Central memory CD4-positive, alpha-beta T cell (primary cell): ENCODE data around the gene CALML4.
"Not testable (repeated sequence)": the region's sequence is repeated elsewhere in the genome, so short reads cannot be mapped to it uniquely, and the experiment has no call there.

Experiments used
- DNase-seq: peaks from one replicate; pipeline ENCODE4 v3.0.0; 2022
- total RNA-seq, 3 experiments: gene quantifications; one replicate each; lab custom pipeline; 2026; lab: John Stamatoyannopoulos, UW

CALML4 gene, protein sequence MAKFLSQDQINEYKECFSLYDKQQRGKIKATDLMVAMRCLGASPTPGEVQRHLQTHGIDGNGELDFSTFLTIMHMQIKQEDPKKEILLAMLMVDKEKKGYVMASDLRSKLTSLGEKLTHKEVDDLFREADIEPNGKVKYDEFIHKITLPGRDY
- 0.19 to 0.67 (median 0.33) reads per million in 3 experiments for total RNA-seq

DNA sequence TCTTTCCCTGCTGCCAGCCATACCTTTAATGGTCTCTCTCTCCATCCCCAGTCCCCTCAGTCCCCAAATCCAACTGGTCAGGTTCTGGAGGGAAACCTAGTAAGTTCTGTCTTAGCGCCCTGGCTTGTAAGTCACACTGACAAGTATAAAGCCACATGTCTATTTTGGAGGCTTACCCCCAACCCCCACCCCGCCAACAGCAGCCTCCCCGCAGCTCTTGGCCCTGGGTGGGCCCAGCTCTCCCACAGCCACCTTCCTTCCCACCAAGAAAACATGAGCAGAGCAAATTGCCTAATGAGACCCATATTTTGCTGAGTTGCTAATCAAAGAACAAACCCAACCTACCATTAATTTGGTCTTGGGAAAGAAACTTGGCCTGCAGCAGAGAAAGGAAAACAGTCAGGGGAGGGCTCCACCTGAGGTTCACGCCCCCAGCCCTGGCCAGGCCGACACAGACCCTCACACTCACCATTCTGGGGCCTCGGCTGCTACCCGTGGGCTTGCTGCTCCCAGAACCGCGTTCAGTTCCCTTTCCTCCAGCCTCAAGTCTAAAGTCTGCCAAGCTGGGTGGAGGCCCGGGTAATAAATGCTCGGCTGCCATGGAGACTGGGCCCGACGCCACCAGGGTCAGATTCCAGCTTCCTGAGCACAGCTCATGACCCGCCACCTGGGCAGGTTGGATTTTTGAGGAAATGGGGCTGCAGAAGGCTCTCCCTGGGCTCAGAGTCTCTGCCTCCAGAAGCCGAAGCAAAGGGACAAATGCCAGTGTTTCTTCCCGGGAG lies at the start of gene CALML4:
TSS of gene CALML4 (minus strand) at position 557 of the 782 bp plus-strand sequence. CDS start at position 472, 85 bp downstream.
- DNase-seq, result no peak

GRCh38 chr15:68252925-68253534 lies 47.9 kb upstream of the CALML4 start:
- DNase-seq, result peak; percentile 49

DNA sequence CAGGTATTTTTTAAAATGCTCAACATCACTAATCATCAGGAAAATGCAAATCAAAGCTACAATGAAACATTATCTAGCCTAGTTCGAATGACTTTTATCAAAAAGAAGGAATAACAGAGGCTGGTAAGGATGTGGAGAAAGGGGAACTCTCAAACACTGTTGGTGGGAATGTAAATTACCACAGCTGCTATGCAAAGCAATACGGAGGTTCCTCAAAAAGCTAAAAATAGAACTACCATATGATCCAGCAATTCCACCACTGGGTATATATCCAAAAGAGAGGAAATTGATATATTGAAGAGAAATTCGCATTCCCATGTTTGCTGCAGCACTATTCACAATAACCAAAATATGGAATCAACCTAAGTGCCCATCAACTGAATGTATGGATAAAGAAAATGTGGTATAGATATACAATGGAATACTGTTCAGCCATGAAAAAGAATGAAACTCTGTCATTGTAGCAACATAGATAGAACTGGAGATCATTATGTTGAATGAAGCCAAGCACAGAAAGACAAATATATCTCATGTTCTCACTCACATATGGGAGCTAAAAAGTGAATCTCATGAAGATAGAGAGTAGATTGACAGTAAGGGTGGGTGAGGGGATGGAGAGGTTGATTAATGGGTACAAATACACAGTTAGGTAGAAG lies 44.1 kb upstream of the CALML4 start:
- no peak for DNase-seq

DNA sequence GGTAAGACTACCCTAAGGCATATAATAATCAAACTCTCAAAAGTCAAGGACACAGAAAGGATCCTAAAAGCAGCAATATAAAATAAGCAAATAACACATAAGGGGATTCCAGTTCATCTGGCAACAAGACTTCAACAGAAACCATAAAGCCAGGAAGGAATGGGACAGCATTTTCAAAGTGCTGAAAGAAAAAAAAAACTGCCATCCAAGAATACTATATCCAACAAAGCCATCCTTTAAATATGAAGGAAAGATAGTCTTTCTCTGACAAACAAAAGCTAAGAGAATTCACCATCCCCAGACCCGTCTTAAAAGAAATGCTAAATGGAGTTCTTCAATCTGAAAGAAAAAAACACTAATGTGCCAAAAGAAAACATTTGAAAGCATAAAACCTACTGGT lies 39.1 kb upstream of the CALML4 start:
- no peak for DNase-seq

DNA sequence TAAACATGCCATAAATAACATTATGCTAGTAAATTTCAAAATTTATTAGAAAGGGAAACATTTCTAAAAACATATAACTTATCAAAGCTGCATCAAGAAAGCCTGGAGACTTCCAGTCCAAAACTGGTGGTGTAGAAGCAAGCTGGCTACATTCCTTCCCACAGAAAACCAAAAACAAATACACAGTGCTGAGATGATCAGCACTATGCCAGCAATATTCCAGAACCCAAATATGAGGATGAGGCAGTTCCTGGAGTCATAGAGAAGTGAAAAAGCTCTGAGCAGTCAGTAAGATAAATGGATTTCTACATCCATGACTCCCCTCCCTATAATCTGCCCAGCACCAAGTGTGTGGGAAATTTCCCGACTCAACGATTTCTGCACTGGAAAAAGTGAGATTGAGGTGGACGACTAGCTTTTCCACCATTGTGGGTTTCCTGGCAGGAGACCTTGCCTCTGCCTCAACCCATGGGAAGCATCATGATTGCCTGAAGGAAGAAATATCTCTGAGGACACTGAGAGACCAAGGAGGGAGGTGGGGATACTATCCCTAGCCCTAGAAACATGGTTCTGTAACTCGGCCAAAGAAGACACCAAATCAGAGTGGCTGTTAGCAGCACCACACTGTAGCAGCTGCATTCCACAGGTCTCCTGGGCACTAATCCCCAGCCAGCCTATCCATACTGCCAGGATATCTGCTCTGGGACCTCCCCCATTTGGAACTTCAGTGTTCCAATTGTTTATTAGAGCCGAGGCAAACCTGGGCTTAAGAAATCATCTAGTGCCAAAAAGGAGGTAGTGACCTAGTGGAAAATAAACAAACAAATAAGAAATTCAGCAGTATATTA lies 36.2 kb upstream of the CALML4 start:
- no peak for DNase-seq

DNA sequence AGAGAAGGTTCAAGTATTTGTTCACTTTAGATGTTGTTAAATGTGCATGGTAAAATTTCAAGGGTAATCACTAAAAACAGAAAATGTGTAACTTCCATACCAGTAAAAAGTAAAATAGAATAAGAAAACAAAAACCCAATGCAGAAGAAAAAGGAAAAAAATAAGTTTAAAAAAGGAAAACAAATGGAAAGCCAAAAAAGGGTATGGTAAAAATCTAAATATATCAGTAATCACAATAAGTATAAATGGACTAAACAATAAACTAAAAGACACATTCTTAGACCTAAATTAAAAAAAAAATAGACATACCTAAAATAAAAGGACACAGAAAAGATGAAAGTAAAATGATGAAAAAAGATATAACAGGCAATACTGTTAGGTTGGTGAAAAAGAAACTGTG lies 33.9 kb upstream of the CALML4 start:
- no peak for DNase-seq

- no peak for DNase-seq
Measured at GRCh38 chr15:68235022-68235421, 29.9 kb upstream of the CALML4 start.

DNA sequence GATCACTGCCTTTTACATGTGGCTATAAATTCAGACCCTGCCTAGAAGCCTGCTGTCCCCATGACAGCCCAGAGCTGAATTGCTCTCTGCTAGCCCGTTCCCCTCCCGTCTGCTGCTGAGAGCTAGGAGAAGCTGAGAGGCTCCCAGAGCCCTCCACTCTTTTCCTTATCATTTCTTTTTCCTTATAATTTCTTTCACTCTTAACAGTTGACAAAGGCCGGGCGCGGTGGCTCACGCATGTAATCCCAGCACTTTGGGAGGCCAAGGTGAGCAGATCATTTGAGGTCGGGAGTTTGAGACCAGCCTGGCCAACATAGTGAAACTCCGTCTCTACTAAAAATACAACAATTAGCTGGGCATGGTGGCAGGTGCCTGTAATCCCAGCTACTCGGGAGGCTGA lies 29.4 kb upstream of the CALML4 start:
- DNase-seq, result not testable (repeated sequence)

GRCh38 chr15:68234060-68234459 lies 28.9 kb upstream of the CALML4 start:
- DNase-seq, result no peak

DNA sequence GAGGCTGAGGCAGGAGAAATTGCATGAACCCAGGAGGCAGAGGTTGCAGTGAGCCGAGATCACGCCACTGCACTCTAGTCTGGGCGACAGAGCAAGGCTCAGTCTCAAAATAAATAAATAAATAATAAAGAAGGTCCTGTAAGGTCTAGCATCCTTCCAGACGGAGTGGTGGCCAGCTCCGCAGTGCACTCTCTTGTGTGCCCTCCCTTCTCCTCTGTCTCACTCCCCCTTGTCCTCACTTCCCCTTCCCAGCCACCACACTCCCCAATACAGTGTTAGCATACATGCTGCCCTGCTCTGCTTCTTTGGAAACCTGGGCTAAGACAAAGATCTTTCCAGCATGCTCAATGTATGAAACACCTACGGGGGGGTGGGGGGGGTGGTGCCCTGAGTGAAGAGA lies 27.8 kb upstream of the CALML4 start:
- DNase-seq, result no peak

DNA sequence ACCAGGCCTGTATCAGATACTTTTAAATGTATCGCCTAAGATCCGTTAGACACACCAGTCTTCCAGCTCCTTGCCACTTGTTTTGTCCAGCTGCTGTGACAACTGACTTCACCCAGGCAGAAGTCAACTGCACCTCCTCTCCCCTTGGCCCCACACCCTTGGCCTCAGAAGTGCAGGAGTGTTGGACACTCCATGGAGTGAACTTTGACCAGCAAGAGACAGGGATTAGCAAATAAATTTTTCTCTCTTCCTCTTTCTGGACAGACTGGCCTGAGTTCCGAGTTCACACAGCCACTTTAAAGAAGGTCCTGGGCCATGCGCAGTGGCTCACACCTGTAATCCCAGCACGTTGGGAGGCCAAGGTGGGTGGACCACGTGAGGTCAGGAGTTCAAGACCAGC lies 27.3 kb upstream of the CALML4 start:
- no peak for DNase-seq

DNA sequence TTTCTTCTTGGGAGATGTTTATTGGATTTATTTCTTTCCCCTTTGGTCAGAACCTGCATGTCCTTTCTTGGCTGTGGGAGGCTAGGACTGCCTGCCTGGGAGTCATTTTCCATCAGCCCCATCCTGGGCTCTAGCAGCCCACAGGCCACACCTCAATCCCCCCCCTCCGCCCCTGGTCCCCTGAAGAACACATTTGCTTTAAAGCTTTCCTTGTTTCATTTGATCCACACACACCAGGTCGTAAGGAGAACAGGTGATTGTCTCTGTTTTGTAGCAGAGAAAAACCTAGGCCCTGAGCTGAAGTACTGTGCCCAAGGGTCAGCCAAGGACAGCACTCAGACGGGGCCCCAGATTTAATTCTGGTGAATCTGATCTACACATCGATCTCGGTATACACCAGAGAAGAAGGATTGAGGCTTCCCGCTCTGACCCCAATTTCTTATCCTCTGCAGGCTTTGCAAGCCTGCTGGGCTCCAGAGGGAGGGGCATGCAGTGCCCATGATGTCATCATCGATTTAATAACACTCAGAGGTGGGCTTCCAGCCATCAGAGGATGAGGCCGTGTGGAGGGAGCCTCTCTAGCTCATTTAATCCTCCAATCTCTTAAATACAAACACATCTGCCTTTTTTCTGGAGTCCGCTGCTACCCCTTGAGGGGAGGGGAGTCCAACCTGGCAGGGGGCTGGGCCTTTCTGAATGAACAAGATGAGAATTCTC lies 26.1 kb upstream of the CALML4 start:
- DNase-seq, result no peak

GRCh38 chr15:68230157-68231100 lies 25.3 kb upstream of the CALML4 start:
- no peak for DNase-seq

- peak; percentile 77 for DNase-seq
Measured at GRCh38 chr15:68229386-68230156, 24.4 kb upstream of the CALML4 start, which contains the start of gene CLN6. Gene CLN6, minus strand, starts transcription at chr15:68229728. Its CDS starts 144 bp downstream, at chr15:68229584.

- no peak for DNase-seq
Measured at GRCh38 chr15:68228971-68229385, 23.8 kb upstream of the CALML4 start.

GRCh38 chr15:68228143-68228970 lies 23.2 kb upstream of the CALML4 start:
- no peak for DNase-seq

GRCh38 chr15:68227643-68228142 lies 22.6 kb upstream of the CALML4 start:
- DNase-seq, result no peak

DNA sequence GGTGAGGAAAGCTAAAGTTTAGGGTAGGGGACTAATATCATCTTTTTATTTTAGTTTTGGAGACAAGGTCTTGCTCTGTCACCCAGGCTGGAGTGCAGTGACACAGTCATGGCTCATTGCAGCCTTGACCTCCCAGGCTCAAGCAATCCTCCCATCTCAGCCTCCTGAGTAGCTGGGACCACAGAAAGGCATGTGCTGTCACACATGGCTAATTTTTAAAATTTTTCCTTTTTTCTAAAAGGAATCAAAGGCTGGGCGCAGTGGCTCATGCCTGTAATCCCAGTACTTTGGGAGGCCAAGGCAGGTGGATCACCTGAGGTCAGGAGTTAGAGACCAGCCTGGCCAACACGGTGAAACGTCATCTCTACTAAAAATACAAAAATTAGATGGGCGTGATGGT lies 20.3 kb upstream of the CALML4 start:
- DNase-seq, result not testable (repeated sequence)
